ENCODE data around the gene PLA2R1. TPM values are rescaled to one million over a fixed set of nuclear protein-coding genes. Genes with fewer than 3 reads are reported as not detected.

Gene PLA2R1
- total and polyA plus RNA-seq, 7 donors = 0.17 to 0.97 (median 0.26) TPM

- Histone ChIP-seq H3K36me3 (ENCODE audit: insufficient read depth in 1 of 2, low read depth in 1 of 2) (no peaks in the 10 kb centered on the region), H3K4me1 (peaks cover 5% of the 10 kb centered on the region), H3K9me3 (no peaks in the 10 kb centered on the region), H3K27ac (no peak overlapping the region), H3K4me3 (no peak overlapping the region), H3K27me3 (ENCODE audit: insufficient read depth in 3 of 3, low read length in 2 of 3) (no peaks in the 10 kb centered on the region)
- TF ChIP-seq, protein P1, sequence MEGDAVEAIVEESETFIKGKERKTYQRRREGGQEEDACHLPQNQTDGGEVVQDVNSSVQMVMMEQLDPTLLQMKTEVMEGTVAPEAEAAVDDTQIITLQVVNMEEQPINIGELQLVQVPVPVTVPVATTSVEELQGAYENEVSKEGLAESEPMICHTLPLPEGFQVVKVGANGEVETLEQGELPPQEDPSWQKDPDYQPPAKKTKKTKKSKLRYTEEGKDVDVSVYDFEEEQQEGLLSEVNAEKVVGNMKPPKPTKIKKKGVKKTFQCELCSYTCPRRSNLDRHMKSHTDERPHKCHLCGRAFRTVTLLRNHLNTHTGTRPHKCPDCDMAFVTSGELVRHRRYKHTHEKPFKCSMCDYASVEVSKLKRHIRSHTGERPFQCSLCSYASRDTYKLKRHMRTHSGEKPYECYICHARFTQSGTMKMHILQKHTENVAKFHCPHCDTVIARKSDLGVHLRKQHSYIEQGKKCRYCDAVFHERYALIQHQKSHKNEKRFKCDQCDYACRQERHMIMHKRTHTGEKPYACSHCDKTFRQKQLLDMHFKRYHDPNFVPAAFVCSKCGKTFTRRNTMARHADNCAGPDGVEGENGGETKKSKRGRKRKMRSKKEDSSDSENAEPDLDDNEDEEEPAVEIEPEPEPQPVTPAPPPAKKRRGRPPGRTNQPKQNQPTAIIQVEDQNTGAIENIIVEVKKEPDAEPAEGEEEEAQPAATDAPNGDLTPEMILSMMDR (IDR thresholded peaks at IDR 0.05) = no peak
- ATAC-seq (no peak), DNase-seq (no peak)
- WGBS, 3 donors = 84 to 92% (median 89%) methylated on average over 7 of the region's 7 CpGs
- intact Hi-C loops (cut with DNase I) = no loop called here
Observed at GRCh38 chr2:160055726-160056108, 6.7 kb downstream of the PLA2R1 start.

DNA sequence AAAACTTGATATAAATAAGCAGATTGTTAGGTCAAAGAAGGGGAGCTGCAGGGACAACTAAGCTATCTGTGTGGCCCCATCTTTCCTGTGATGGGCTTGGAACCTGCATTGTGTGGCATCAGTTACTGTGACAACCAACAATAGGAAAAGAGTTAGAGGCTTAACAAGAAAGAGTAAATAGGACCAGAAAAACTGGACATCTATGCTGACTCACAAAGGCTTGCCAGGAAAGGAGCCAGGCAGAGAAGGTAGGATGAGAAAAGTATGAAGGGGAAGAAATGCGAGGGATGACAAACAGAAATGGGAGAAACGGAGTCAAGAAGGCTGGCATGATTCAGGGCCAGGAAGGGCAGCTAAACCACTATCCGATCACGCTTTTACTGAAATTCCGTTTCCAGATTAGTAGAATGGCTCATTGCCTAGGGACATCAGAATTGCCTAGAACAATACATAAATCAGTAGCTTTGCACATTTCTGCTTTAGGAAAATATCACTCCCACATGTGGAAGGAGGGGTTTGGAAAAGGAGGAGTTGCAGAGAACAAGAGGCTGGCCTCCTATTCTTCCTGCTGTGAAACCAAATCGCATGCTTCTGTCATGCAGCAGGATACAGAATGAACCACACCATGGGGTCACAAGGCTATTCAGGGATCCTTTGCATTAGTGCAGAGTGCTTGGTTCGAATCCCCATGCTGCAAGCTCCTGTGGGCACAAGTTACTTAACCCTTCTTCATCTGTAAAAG is 7.3 kb downstream of the PLA2R1 start:
- WGBS, 3 donors = 56 to 67% (median 60%) methylated on average over 7 of the region's 7 CpGs
- intact Hi-C loops (cut with DNase I) = no loop called here
- ATAC-seq (no peak), DNase-seq (no peak)
- no peaks in the 10 kb centered on the region for H3K27me3 ChIP-seq (ENCODE audit: insufficient read depth in 3 of 3, low read length in 2 of 3)
- TF ChIP-seq, protein P1 (IDR thresholded peaks at IDR 0.05) = no peak
- H3K27ac ChIP-seq = no peak overlapping the region
- H3K36me3 ChIP-seq (ENCODE audit: insufficient read depth in 1 of 2, low read depth in 1 of 2) = no peaks in the 10 kb centered on the region
- no peaks in the 10 kb centered on the region for H3K9me3 ChIP-seq
- no peak overlapping the region for H3K4me3 ChIP-seq
- peaks cover 5% of the 10 kb centered on the region for H3K4me1 ChIP-seq

- Histone ChIP-seq H3K27ac (no peak overlapping the region), H3K4me3 (no peak overlapping the region), H3K4me1 (peaks cover 5% of the 10 kb centered on the region), H3K9me3 (no peaks in the 10 kb centered on the region), H3K27me3 (ENCODE audit: insufficient read depth in 3 of 3, low read length in 2 of 3) (no peaks in the 10 kb centered on the region), H3K36me3 (ENCODE audit: insufficient read depth in 1 of 2, low read depth in 1 of 2) (no peaks in the 10 kb centered on the region)
- no peak for ATAC-seq
- TF ChIP-seq, protein P1 (IDR thresholded peaks at IDR 0.05) = no peak
- DNase-seq = no peak
- 92 to 96% (median 96%) methylated on average over 2 of the region's 2 CpGs for WGBS, 3 donors
- intact Hi-C loops (cut with DNase I) = no loop called here
Observed at GRCh38 chr2:160053946-160054345, 8.5 kb downstream of the PLA2R1 start.

DNA sequence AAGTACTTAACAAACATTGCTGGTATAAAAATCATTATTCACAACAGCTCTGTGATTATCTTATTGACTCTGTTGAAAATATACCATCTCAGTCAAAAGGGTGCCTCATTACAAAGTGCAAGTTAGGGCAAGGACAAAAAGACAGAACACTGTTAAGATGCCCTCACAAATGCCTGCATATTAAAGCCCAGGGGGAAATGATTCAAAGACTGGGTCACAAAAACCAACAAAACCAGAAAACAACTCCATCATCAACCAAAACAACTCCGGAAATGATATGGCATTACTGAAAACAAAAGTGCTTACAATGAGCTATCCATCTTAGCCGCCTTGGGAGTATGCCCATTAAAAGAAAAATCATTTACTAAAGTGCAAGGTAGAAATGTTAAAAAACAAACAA is 9.9 kb downstream of the PLA2R1 start:
- intact Hi-C loops (cut with DNase I) = no loop called here
- Histone ChIP-seq H3K4me1 (peaks cover 5% of the 10 kb centered on the region), H3K27me3 (ENCODE audit: insufficient read depth in 3 of 3, low read length in 2 of 3) (no peaks in the 10 kb centered on the region), H3K9me3 (no peaks in the 10 kb centered on the region), H3K36me3 (ENCODE audit: insufficient read depth in 1 of 2, low read depth in 1 of 2) (no peaks in the 10 kb centered on the region), H3K27ac (no peak overlapping the region), H3K4me3 (no peak overlapping the region)
- 90 to 99% (median 94%) methylated on average over 2 of the region's 2 CpGs for WGBS, 3 donors
- TF ChIP-seq, protein P1 (IDR thresholded peaks at IDR 0.05) = no peak
- no peak for DNase-seq
- ATAC-seq = no peak

DNA sequence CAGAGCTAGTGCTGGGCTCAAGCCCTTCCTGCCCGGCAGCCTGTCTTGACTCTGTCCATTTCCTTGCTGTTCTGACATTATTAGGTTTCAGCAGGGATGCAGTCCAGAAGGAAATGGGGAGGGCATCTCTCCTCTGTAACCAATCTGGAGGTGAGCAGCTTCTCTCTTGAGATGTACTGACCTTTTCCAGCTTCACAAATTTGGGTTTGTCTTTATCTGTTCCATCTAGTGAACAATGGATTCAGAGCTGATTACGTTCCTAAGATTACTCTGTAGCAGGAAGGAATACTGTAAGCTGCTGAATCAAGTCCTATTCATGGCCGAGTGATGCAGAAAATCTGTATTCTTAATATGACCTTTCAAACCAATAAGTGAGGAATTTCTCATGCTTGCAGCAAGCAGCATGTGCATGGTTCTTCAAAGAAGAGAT is 11.0 kb downstream of the PLA2R1 start:
- Histone ChIP-seq H3K4me3 (no peak overlapping the region), H3K36me3 (ENCODE audit: insufficient read depth in 1 of 2, low read depth in 1 of 2) (no peaks in the 10 kb centered on the region), H3K27me3 (ENCODE audit: insufficient read depth in 3 of 3, low read length in 2 of 3) (no peaks in the 10 kb centered on the region), H3K9me3 (no peaks in the 10 kb centered on the region), H3K4me1 (peaks cover 5% of the 10 kb centered on the region), H3K27ac (no peak overlapping the region)
- intact Hi-C loops (cut with DNase I) = no loop called here
- TF ChIP-seq, protein P1 (IDR thresholded peaks at IDR 0.05) = no peak
- ATAC-seq = no peak
- no peak for DNase-seq
- 34 to 52% (median 45%) methylated on average over 3 of the region's 3 CpGs for WGBS, 3 donors
